SK-N-SH (cell line): ENCODE measurements around the gene SPTBN1. TPM values are rescaled to one million over a fixed set of nuclear protein-coding genes. Genes with fewer than 3 reads are reported as not detected.

Experiments used
- CTCF ChIA-PET: fragments of 300-600, 350-600 bp; formaldehyde crosslinking; extraction: SDS; loops from one replicate; lab custom pipeline; 2021; lab: Yijun Ruan, JAX
- POLR2A ChIA-PET: fragments of 350-600 bp; sonication (Branson Sonifier 250); formaldehyde crosslinking; extraction: SDS; loops from one replicate; lab custom pipeline; 2020; ENCODE audit warnings: antibody characterized with exemption, inconsistent platforms; lab: Yijun Ruan, JAX
- DNase-seq: peaks from one replicate; pipeline ENCODE4 v3.0.0; 2012
- H2AFZ ChIP-seq: fragments of 200-600 bp; sonication (generic); 2 replicates; pipeline ENCODE4 v1.8.1; 2016; ENCODE audit warnings: antibody characterized with exemption, mild to moderate bottlenecking, low read depth
- H3F3A ChIP-seq: fragments of 200-600 bp; sonication (generic); replicated peaks from 2 replicates; pipeline ENCODE3; 2016; ENCODE audit warnings: antibody characterized with exemption, mild to moderate bottlenecking; ENCODE audit not compliant: insufficient read depth
- H3K27ac ChIP-seq, 2 experiments: fragments of 200-500 bp in 1 of 2; fragments of 200-600 bp in 1 of 2; sonication (Bioruptor generic) in 1 of 2; sonication (generic), shearing (Covaris generic) in 1 of 2; 2 replicates each; pipeline versions ENCODE4 v1.5.1 to v1.6.1; 2014 to 2016; ENCODE audit warnings: low read depth in 2 of 2, inconsistent platforms in 1 of 2, low read length in 1 of 2, mild to moderate bottlenecking in 1 of 2, mixed read lengths in 1 of 2
- H3K27me3 ChIP-seq: fragments of 200-600 bp; sonication (generic), shearing (Covaris generic); 2 replicates; pipeline ENCODE4 v1.6.1; 2016; ENCODE audit warnings: mixed run types; ENCODE audit not compliant: insufficient read depth
- H3K36me3 ChIP-seq, 2 experiments: fragments of 200-500 bp in 1 of 2; fragments of 200-600 bp in 1 of 2; sonication (Bioruptor generic) in 1 of 2; sonication (generic) in 1 of 2; replicated peaks in 1 of 2; 2 replicates each; pipeline versions ENCODE3 to v1.5.1; 2014 to 2016; ENCODE audit warnings: low read length in 1 of 2, mild to moderate bottlenecking in 1 of 2; ENCODE audit not compliant: insufficient read depth in 2 of 2, control insufficient read depth in 1 of 2
- H3K4me1 ChIP-seq, 2 experiments: fragments of 200-500 bp in 1 of 2; fragments of 200-600 bp in 1 of 2; sonication (Bioruptor generic) in 1 of 2; sonication (generic), shearing (Covaris generic) in 1 of 2; 2 replicates each; pipeline versions ENCODE4 v1.5.1 to v1.6.1; 2014 to 2016; ENCODE audit warnings: low read depth in 1 of 2, low read length in 1 of 2, mixed run types in 1 of 2; ENCODE audit not compliant: insufficient read depth in 2 of 2, control insufficient read depth in 1 of 2
- H3K4me2 ChIP-seq: fragments of 200-600 bp; sonication (generic), shearing (Covaris generic); 2 replicates; pipeline ENCODE4 v1.6.1; 2017; ENCODE audit warnings: mixed run types
- H3K4me3 ChIP-seq, 2 experiments: fragments of 200-500 bp in 1 of 2; fragments of 200-600 bp in 1 of 2; sonication (Bioruptor generic) in 1 of 2; sonication (generic), shearing (Covaris generic) in 1 of 2; 2 replicates each; pipeline versions ENCODE4 v1.5.1 to v1.8.1; 2014 to 2016; ENCODE audit warnings: low read depth in 2 of 2, inconsistent platforms in 1 of 2, low read length in 1 of 2, mild to moderate bottlenecking in 1 of 2, mixed read lengths in 1 of 2, moderate library complexity in 1 of 2
- H3K79me2 ChIP-seq: fragments of 200-600 bp; sonication (generic); 2 replicates; pipeline ENCODE4 v1.8.1; 2017; ENCODE audit warnings: mild to moderate bottlenecking; ENCODE audit not compliant: insufficient read depth
- H3K9ac ChIP-seq: fragments of 200-600 bp; sonication (generic); 2 replicates; pipeline ENCODE4 v1.6.1; 2017; ENCODE audit warnings: mixed run types
- H3K9me2 ChIP-seq: fragments of 200-600 bp; sonication (generic); 2 replicates; pipeline ENCODE4 v1.6.1; 2017; ENCODE audit warnings: mixed run types
- H3K9me3 ChIP-seq: fragments of 200-600 bp; sonication (generic); 2 replicates; pipeline ENCODE4 v1.6.1; 2017; ENCODE audit warnings: mixed run types, mild to moderate bottlenecking, moderate library complexity
- H4K20me1 ChIP-seq: fragments of 200-600 bp; sonication (generic); 2 replicates; pipeline ENCODE4 v1.6.1; 2017; ENCODE audit warnings: mild to moderate bottlenecking, mixed run types; ENCODE audit not compliant: insufficient read depth
- CHD2 ChIP-seq: fragments of 150-350 bp; IDR thresholded peaks from 2 replicates; pipeline ENCODE4 v1.6.1; 2018; ENCODE audit warnings: low read length; ENCODE audit not compliant: partially characterized antibody
- CTCF ChIP-seq: fragments of 200-600 bp; sonication (generic); IDR thresholded peaks from 2 replicates; pipeline ENCODE4 v1.6.1; 2017; ENCODE audit warnings: antibody characterized with exemption, mild to moderate bottlenecking, moderate library complexity
- ELF1 ChIP-seq: IDR thresholded peaks from 2 replicates; pipeline ENCODE4 v1.4.0; 2012
- FOSL2 ChIP-seq: IDR thresholded peaks from 2 replicates; pipeline ENCODE4 v1.4.0; 2012; ENCODE audit warnings: low read depth, mild to moderate bottlenecking, moderate library complexity, borderline replicate concordance
- FOXJ3 ChIP-seq: sonication (generic); formaldehyde crosslinking; IDR thresholded peaks from 2 replicates; pipeline ENCODE4 v1.5.1; 2020; ENCODE audit warnings: mild to moderate bottlenecking, missing genetic modification reagents
- JUND ChIP-seq: IDR thresholded peaks from 2 replicates; pipeline ENCODE4 v1.4.0; 2012
- MEF2A ChIP-seq: IDR thresholded peaks from 2 replicates; pipeline ENCODE4 v1.4.0; 2012; ENCODE audit warnings: low read depth, borderline replicate concordance
- PBX3 ChIP-seq: IDR thresholded peaks from 2 replicates; pipeline ENCODE4; 2012
- RAD21 ChIP-seq: IDR thresholded peaks from 2 replicates; pipeline ENCODE4 v1.6.1; 2012; ENCODE audit warnings: mild to moderate bottlenecking, low read length
- RCOR1 ChIP-seq: fragments of 150-350 bp; IDR thresholded peaks from 2 replicates; pipeline ENCODE4 v1.6.1; 2017; ENCODE audit warnings: antibody characterized with exemption, low read length
- RXRA ChIP-seq: IDR thresholded peaks from 2 replicates; pipeline ENCODE4 v1.4.0; 2012; ENCODE audit warnings: low read depth, mild to moderate bottlenecking, borderline replicate concordance
- TAF1 ChIP-seq: IDR thresholded peaks from 2 replicates; pipeline ENCODE4 v1.6.1; 2012; ENCODE audit warnings: low read depth, mild to moderate bottlenecking, low read length, moderate library complexity, borderline replicate concordance
- TEAD4 ChIP-seq: IDR thresholded peaks from 2 replicates; pipeline ENCODE4 v1.4.0; 2012; ENCODE audit warnings: mild to moderate bottlenecking, borderline replicate concordance; ENCODE audit not compliant: insufficient read depth
- WGBS: methylation state at CpG from one replicate; pipeline ENCODE4 v1.1.6; 2017; ENCODE audit warnings: low lambda C conversion rate; 5-methylcytosine and 5-hydroxymethylcytosine counted together
- polyA plus RNA-seq, 3 experiments: library from polyadenylated mRNA; depleted of rRNA; stranded (reverse); fragments of >200 nt; gene quantifications; 2 replicates each; pipeline ENCODE4 v1.2.3, GENCODE V29; 2012

The SPTBN1 gene
- polyA plus RNA-seq, 1 of the 3 experiments (the other 2 are of a cell fraction) = 29.1 TPM

DNA sequence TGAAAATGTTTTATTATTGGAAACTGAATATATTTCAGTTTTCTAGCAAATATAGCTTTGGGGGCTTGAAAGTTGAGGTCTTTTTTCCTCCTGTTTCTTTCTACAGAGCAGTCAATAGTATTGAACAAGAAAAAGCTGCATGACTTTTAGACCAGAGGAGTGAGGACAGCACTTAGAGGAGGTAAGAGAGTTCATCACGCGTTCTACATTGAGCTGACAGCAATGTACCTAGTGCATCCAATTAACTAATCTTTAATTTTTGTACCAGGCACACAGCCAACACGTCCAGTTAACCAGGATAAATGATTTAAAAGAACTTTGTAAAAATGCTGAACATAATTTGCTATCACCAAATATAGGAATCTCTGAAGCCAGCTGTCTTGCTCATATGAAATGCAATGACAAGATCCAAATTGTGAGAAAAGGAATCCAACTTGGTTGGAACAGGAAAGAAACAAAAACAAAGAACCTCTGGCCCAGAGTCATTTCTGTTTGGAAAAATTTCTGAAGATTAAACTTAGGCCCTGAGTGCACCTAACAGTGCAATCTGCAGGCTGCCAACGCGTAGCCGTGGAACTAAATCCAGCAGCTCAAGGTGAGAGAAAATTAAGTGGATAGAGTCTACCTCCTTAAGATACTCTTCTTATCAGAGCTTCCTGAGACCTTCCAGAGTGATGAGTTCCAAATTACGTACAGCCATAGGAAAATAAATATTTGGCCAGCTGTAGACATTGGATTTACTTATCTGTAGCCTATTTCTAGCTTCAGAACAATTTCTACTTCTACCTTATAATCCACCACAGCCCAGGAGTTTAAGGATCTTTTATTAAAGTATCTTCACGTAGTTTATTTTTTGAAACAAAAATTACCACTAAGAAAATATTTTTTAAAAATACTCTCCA, 20.6 kb upstream of the SPTBN1 start:
- H3K9ac ChIP-seq = no peak overlapping the region
- no peak for DNase-seq
- H3K79me2 ChIP-seq = no peaks in the 10 kb centered on the region
- no peaks in the 10 kb centered on the region for H3K27me3 ChIP-seq
- POLR2A ChIA-PET = no interaction called here
- no peak overlapping the region for H3K27ac ChIP-seq
- no peak overlapping the region for H2AFZ ChIP-seq
- no peaks in the 10 kb centered on the region for H3K9me3 ChIP-seq
- WGBS = 86% methylated on average over 8 of the region's 8 CpGs
- peaks cover 0 to 2% of the 10 kb centered on the region in 2 experiments; a peak in 1 of 4 replicates for H3K4me1 ChIP-seq
- no peak for TF ChIP-seq FOSL2
- TF ChIP-seq, all 33 proteins: peak for 0
- H3K4me3 ChIP-seq = no peak overlapping the region
- no peaks in the 10 kb centered on the region for H3K36me3 ChIP-seq
- no peaks in the 10 kb centered on the region for H3K9me2 ChIP-seq
- H3K4me2 ChIP-seq = no peak overlapping the region
- no peaks in the 10 kb centered on the region for H3F3A ChIP-seq
- H4K20me1 ChIP-seq = no peaks in the 10 kb centered on the region
- CTCF ChIA-PET = interaction anchor here (1.2 to 1.4 kb wide), 2 partner anchors 14 to 22 kb away, joined by 3 to 4 read pairs; no protein-coding TSS in a partner anchor

- no peak for DNase-seq
- no peak overlapping the region for H3K4me2 ChIP-seq
- H3K36me3 ChIP-seq = no peaks in the 10 kb centered on the region
- H2AFZ ChIP-seq = no peak overlapping the region
- TF ChIP-seq RAD21 = no peak
- no peak overlapping the region for H3K9ac ChIP-seq
- H3K9me3 ChIP-seq = no peaks in the 10 kb centered on the region
- no peak overlapping the region for H3K4me3 ChIP-seq
- ChIA-PET CTCF (interaction anchor here (1.1 kb wide), 1 partner anchor 231 kb away, joined by 3 read pairs; no protein-coding TSS in a partner anchor), POLR2A (no interaction called here)
- H3K4me1 ChIP-seq = peaks cover 0 to 2% of the 10 kb centered on the region in 2 experiments; a peak in 1 of 4 replicates
- no peaks in the 10 kb centered on the region for H3K27me3 ChIP-seq
- H3F3A ChIP-seq = no peaks in the 10 kb centered on the region
- no peaks in the 10 kb centered on the region for H3K9me2 ChIP-seq
- no peak overlapping the region for H3K27ac ChIP-seq
- H4K20me1 ChIP-seq = no peaks in the 10 kb centered on the region
- H3K79me2 ChIP-seq = no peaks in the 10 kb centered on the region
Observed at GRCh38 chr2:54437588-54437987, 18.5 kb upstream of the SPTBN1 start.

GRCh38 chr2:54438271-54438670, 17.9 kb upstream of the SPTBN1 start:
- TF ChIP-seq RCOR1 (no peak), MEF2A (no peak), CHD2 (no peak), RAD21 (no peak), PBX3 (no peak), ELF1 (no peak), CTCF (no peak), TAF1 (no peak), FOXJ3 (CRISPR knock-in tag) (no peak), TEAD4 (no peak), JUND (no peak), RXRA (no peak)
- POLR2A ChIA-PET = no interaction called here
- H3K4me3 ChIP-seq = no peak overlapping the region
- H4K20me1 ChIP-seq = no peaks in the 10 kb centered on the region
- DNase-seq = no peak
- no peaks in the 10 kb centered on the region for H3K27me3 ChIP-seq
- no peak overlapping the region for H2AFZ ChIP-seq
- no peaks in the 10 kb centered on the region for H3K36me3 ChIP-seq
- no peaks in the 10 kb centered on the region for H3K9me2 ChIP-seq
- no peaks in the 10 kb centered on the region for H3K79me2 ChIP-seq
- WGBS = 77% methylated on average over 7 of the region's 7 CpGs
- no peak overlapping the region for H3K27ac ChIP-seq
- peaks cover 0 to 2% of the 10 kb centered on the region in 2 experiments; a peak in 1 of 4 replicates for H3K4me1 ChIP-seq
- no peak overlapping the region for H3K4me2 ChIP-seq
- no peaks in the 10 kb centered on the region for H3F3A ChIP-seq
- CTCF ChIA-PET = no interaction called here
- H3K9me3 ChIP-seq = no peaks in the 10 kb centered on the region
- no peak overlapping the region for H3K9ac ChIP-seq
